ENCODE data around the gene NTNG2.

The NTNG2 gene, protein sequence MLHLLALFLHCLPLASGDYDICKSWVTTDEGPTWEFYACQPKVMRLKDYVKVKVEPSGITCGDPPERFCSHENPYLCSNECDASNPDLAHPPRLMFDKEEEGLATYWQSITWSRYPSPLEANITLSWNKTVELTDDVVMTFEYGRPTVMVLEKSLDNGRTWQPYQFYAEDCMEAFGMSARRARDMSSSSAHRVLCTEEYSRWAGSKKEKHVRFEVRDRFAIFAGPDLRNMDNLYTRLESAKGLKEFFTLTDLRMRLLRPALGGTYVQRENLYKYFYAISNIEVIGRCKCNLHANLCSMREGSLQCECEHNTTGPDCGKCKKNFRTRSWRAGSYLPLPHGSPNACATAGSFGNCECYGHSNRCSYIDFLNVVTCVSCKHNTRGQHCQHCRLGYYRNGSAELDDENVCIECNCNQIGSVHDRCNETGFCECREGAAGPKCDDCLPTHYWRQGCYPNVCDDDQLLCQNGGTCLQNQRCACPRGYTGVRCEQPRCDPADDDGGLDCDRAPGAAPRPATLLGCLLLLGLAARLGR

GRCh38 chr9:132161743-132162184, at the start of gene NTNG2:
Gene NTNG2 (plus strand): TSS chr9:132162058. CDS start chr9:132166832, 4,774 bp downstream.
- H3K9me3 ChIP-seq (ENCODE audit: low read depth, low read length) = no peaks in the 10 kb centered on the region
- TF ChIP-seq EZH2 (IDR thresholded peaks at IDR 0.05) = no peak
- TF ChIP-seq FOXP2 (optimal IDR thresholded peaks at IDR 0.05; ENCODE audit: control extremely low read depth, extremely low read length, insufficient read depth) = no peak
- no peak for TF ChIP-seq POLR2AphosphoS5 (IDR thresholded peaks at IDR 0.05; ENCODE audit: borderline replicate concordance, low read depth, low read length)
- no peaks in the 10 kb centered on the region for H3K36me3 ChIP-seq (ENCODE audit: insufficient read depth, low read length)
- no peak within 1 kb of the TSS for H3K9ac ChIP-seq (ENCODE audit: insufficient read length)
- H3K4me3 ChIP-seq = no peak within 1 kb of the TSS
- DNase-seq (ENCODE audit: low read depth, low spot score) = no peak
- no peak within 1 kb of the TSS for H3K27ac ChIP-seq

DNA sequence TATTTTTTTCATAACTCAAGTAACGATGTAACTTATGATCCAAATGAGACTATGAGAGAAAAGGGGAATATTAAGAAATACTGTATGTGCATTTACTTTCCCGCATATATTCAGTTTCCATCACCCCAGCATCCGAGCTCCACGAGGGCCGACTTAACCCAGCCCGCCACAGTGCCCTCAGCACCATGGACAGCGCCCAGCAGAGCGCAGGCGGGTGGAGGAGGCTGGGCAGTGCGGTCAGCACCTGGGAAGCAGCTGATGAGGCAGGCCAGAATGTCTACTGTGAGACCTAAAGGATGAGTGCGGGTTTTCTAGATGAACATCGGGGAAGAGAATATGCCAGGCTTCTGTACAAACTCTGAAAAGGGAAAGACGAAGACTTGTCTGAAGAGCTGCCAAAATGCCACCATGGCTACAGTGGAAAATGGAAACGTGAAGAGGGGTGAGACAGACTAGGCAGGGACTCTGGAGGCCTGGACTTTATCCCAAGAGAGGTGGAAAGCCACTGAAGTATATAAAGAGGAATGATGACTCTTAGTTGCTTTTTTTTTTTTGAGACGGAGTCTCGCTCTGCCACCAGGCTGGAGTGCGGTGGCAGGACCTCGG, 47.7 kb upstream of the NTNG2 start:
- no peaks in the 10 kb centered on the region for H3K36me3 ChIP-seq (ENCODE audit: insufficient read depth, low read length)
- no peak overlapping the region for H3K27ac ChIP-seq
- H3K4me3 ChIP-seq = no peak overlapping the region
- no peaks in the 10 kb centered on the region for H3K9me3 ChIP-seq (ENCODE audit: low read depth, low read length)
- H3K9ac ChIP-seq (ENCODE audit: insufficient read length) = no peak overlapping the region
- no peak for TF ChIP-seq FOXP2 (optimal IDR thresholded peaks at IDR 0.05; ENCODE audit: control extremely low read depth, extremely low read length, insufficient read depth)
- TF ChIP-seq POLR2AphosphoS5 (IDR thresholded peaks at IDR 0.05; ENCODE audit: borderline replicate concordance, low read depth, low read length) = no peak
- no peak for TF ChIP-seq EZH2 (IDR thresholded peaks at IDR 0.05)
- no peak for DNase-seq (ENCODE audit: low read depth, low spot score)

DNA sequence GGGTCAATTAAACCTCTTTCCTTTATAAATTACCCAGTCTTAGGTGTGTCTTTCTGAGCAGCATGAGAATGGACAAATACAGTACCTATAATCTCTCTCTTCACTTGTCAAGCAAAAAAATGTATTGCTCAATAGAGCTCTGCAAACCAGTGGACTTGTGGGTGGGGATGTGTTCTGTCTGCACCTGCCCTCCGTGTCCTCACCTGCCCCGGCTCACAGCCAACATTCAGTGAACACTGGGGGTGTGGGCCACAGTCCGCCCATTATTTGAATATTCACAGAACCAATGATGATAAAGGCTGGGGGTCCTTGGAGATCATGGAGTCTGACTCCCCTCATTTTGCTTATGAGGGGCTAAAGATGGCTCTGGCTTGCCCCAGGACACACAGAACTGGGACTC, 45.3 kb upstream of the NTNG2 start:
- Histone ChIP-seq H3K27ac (no peak overlapping the region), H3K9ac (ENCODE audit: insufficient read length) (no peak overlapping the region), H3K9me3 (ENCODE audit: low read depth, low read length) (no peaks in the 10 kb centered on the region), H3K36me3 (ENCODE audit: insufficient read depth, low read length) (no peaks in the 10 kb centered on the region), H3K4me3 (no peak overlapping the region)
- TF ChIP-seq FOXP2 (optimal IDR thresholded peaks at IDR 0.05; ENCODE audit: control extremely low read depth, extremely low read length, insufficient read depth) (no peak), EZH2 (IDR thresholded peaks at IDR 0.05) (no peak), POLR2AphosphoS5 (IDR thresholded peaks at IDR 0.05; ENCODE audit: borderline replicate concordance, low read depth, low read length) (no peak)
- DNase-seq (ENCODE audit: low read depth, low spot score) = no peak

GRCh38 chr9:132117694-132118093, 44.2 kb upstream of the NTNG2 start:
- H3K36me3 ChIP-seq (ENCODE audit: insufficient read depth, low read length) = no peaks in the 10 kb centered on the region
- no peaks in the 10 kb centered on the region for H3K9me3 ChIP-seq (ENCODE audit: low read depth, low read length)
- TF ChIP-seq POLR2AphosphoS5 (IDR thresholded peaks at IDR 0.05; ENCODE audit: borderline replicate concordance, low read depth, low read length) (no peak), FOXP2 (optimal IDR thresholded peaks at IDR 0.05; ENCODE audit: control extremely low read depth, extremely low read length, insufficient read depth) (no peak), EZH2 (IDR thresholded peaks at IDR 0.05) (no peak)
- H3K9ac ChIP-seq (ENCODE audit: insufficient read length) = no peak overlapping the region
- DNase-seq (ENCODE audit: low read depth, low spot score) = no peak
- no peak overlapping the region for H3K27ac ChIP-seq
- H3K4me3 ChIP-seq = no peak overlapping the region

DNA sequence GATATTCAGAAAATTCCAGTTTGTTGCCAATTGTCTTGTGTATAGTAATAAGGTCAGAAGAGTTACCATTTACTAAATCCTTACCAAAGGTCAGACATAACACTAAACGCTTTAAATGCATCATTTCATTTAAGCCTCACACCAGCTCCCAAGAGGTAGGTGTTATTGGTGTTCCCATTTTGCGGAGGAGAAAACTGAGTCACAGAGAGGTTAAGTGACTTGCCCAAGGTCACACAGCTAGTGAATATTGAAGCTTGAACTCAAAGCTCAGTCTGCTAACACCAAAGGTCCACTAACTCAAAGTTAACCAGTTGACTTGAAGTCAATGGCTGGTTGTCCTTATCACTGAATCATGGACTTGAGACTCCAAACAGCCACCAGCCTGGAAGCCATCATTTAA, 40.8 kb upstream of the NTNG2 start:
- Histone ChIP-seq H3K27ac (no peak overlapping the region), H3K4me3 (no peak overlapping the region), H3K36me3 (ENCODE audit: insufficient read depth, low read length) (no peaks in the 10 kb centered on the region), H3K9ac (ENCODE audit: insufficient read length) (no peak overlapping the region), H3K9me3 (ENCODE audit: low read depth, low read length) (no peaks in the 10 kb centered on the region)
- TF ChIP-seq FOXP2 (optimal IDR thresholded peaks at IDR 0.05; ENCODE audit: control extremely low read depth, extremely low read length, insufficient read depth) = no peak
- DNase-seq (ENCODE audit: low read depth, low spot score) = no peak

DNA sequence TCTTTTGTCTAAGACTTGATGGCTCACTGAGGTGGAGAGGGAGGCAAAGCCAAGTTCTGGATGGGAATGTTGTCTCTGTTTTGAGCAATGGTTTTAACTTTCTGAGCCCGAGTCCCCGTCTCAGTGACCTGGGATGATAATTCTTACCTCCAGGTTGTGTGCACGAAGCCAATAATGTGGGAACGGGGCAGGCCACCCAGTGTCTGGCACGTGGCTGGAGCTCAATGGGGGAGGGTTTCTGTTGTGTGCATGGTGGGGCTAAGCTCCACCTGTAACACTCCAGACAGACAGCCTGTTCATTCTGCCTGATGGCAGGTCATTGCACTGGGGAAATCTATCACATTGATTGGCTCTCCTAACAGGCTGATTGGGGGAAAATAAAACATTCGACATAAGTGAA, 37.1 kb upstream of the NTNG2 start:
- H3K36me3 ChIP-seq (ENCODE audit: insufficient read depth, low read length) = no peaks in the 10 kb centered on the region
- H3K27ac ChIP-seq = no peak overlapping the region
- DNase-seq (ENCODE audit: low read depth, low spot score) = no peak
- H3K9ac ChIP-seq (ENCODE audit: insufficient read length) = no peak overlapping the region
- no peak for TF ChIP-seq FOXP2 (optimal IDR thresholded peaks at IDR 0.05; ENCODE audit: control extremely low read depth, extremely low read length, insufficient read depth)
- TF ChIP-seq POLR2AphosphoS5 (IDR thresholded peaks at IDR 0.05; ENCODE audit: borderline replicate concordance, low read depth, low read length) = no peak
- no peak for TF ChIP-seq EZH2 (IDR thresholded peaks at IDR 0.05)
- H3K4me3 ChIP-seq = no peak overlapping the region
- H3K9me3 ChIP-seq (ENCODE audit: low read depth, low read length) = no peaks in the 10 kb centered on the region

DNA sequence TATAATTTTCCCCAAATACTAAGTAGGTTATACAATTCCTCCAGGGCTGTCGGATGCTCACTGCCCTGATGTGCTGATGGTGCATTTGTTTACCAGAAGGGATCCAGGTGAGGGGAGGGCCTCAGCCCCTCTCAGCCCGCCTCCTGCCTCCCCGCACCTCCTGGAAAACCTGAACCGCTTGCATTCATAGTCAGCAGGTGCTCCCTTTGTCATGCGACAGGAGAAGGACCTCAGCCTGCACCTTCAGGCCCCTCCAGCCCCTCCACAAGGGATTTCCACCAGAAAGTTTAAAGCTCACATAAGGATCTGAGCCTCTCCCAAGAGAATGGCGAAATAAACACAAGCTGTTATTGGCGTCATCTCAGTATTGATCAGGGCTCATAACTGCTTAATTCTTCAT, 36.5 kb upstream of the NTNG2 start:
- Histone ChIP-seq H3K4me3 (no peak overlapping the region), H3K27ac (no peak overlapping the region), H3K36me3 (ENCODE audit: insufficient read depth, low read length) (no peaks in the 10 kb centered on the region), H3K9ac (ENCODE audit: insufficient read length) (no peak overlapping the region), H3K9me3 (ENCODE audit: low read depth, low read length) (no peaks in the 10 kb centered on the region)
- DNase-seq (ENCODE audit: low read depth, low spot score) = no peak
- no peak for TF ChIP-seq POLR2AphosphoS5 (IDR thresholded peaks at IDR 0.05; ENCODE audit: borderline replicate concordance, low read depth, low read length)
- TF ChIP-seq FOXP2 (optimal IDR thresholded peaks at IDR 0.05; ENCODE audit: control extremely low read depth, extremely low read length, insufficient read depth) = no peak
- TF ChIP-seq EZH2 (IDR thresholded peaks at IDR 0.05) = no peak

GRCh38 chr9:132125944-132126679, 35.7 kb upstream of the NTNG2 start:
- TF ChIP-seq EZH2 (IDR thresholded peaks at IDR 0.05) (no peak), FOXP2 (optimal IDR thresholded peaks at IDR 0.05; ENCODE audit: control extremely low read depth, extremely low read length, insufficient read depth) (no peak), POLR2AphosphoS5 (IDR thresholded peaks at IDR 0.05; ENCODE audit: borderline replicate concordance, low read depth, low read length) (no peak)
- H3K9me3 ChIP-seq (ENCODE audit: low read depth, low read length) = no peaks in the 10 kb centered on the region
- H3K27ac ChIP-seq = no peak overlapping the region
- no peaks in the 10 kb centered on the region for H3K36me3 ChIP-seq (ENCODE audit: insufficient read depth, low read length)
- H3K4me3 ChIP-seq = no peak overlapping the region
- no peak overlapping the region for H3K9ac ChIP-seq (ENCODE audit: insufficient read length)
- no peak for DNase-seq (ENCODE audit: low read depth, low spot score)

Data from SK-N-MC (cell line).